Motor neuron (in vitro differentiated cells): ENCODE results near the gene PTF1A. TPM values are rescaled to one million over a fixed set of nuclear protein-coding genes. Genes with fewer than 3 reads are reported as not detected.

Experiments used
- ATAC-seq, 8 experiments: fragments of 200-7000 bp; cut with Tn5 transposase; replicated peaks in 6 of 8; 2 replicates each; pipeline ENCODE4 v1.8.0; 2021; ENCODE audit warnings: mild to moderate bottlenecking in 8 of 8, moderate library complexity in 8 of 8
- H3K27ac ChIP-seq, 2 donors: fragments of 250-450 bp; sonication (Bioruptor Pico); 2 replicates each; pipeline ENCODE4 v1.9.0; 2021; ENCODE audit warnings: antibody characterized with exemption in 2 of 2, mild to moderate bottlenecking in 2 of 2, moderate library complexity in 1 of 2
- H3K4me1 ChIP-seq, 2 donors: fragments of 250-450 bp; sonication (Bioruptor Pico); replicated peaks in 1 of 2; 2 replicates each; pipeline ENCODE4 v1.6.1; 2021; ENCODE audit warnings: antibody characterized with exemption in 2 of 2, mild to moderate bottlenecking in 2 of 2, moderate library complexity in 1 of 2
- H3K4me3 ChIP-seq, 5 donors: fragments of 250-450 bp; sonication (Bioruptor Pico); 2 replicates each; pipeline ENCODE4 v1.9.0; 2021; ENCODE audit warnings: antibody characterized with exemption in 5 of 5, mild to moderate bottlenecking in 5 of 5, moderate library complexity in 4 of 5
- WGBS, 10 experiments: fragments of 450-650 bp; shearing (Covaris generic); methylation state at CpG; one replicate each; pipeline ENCODE4 v1.0.0; 2022; 5-methylcytosine and 5-hydroxymethylcytosine counted together
- in situ Hi-C, 9 experiments: fragments of 400-800 bp; cut with MboI; loops; one replicate each; pipeline ENCODE4 v1.15.0; 2021; ENCODE audit warnings: low sequenced_read_pairs in 9 of 9, low pct_unique_long_range_greater_than_20kb in 2 of 9; ENCODE audit not compliant: unreplicated experiment in 9 of 9
- total RNA-seq, 8 experiments: library from RNA; unstranded; fragments of 300-600 nt; gene quantifications; 2 replicates each; pipeline versions ENCODE4 v1.2.3 to v1.2.4, GENCODE V29; 2022

Gene PTF1A
- total RNA-seq, 8 experiments from 2014 or later = 0.14 to 0.71 (median 0.38) TPM; not detected in 5

DNA sequence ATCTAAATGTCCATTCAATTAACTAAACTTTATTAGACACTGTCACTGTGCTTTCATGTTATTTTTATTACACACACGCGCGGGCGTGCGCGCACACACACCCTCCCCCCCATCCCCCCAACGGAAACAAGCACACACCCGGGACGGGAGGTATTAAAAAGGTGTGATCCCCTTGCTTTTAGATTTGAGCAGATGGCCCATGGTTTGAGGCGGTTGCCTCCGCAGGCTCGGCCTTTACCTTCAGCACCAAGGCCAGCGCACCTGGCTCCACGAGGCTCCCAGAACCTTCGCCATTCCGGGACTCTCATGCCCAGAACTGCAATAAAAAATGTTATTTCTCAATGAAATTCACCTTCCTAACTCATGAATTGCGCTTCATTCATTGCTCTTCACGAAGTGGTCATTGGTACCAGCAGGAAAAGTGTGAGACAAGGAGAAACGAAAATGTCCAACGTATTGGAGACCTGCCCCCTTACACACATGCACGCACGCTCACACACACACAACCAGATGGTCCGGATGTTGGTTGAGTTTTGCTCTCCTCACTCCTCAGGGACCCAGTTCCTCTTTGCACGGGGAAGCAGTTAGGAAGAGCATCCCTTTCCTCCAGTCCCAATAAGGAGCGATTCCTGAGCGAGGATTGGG lies 20.8 kb upstream of the PTF1A start:
- Histone ChIP-seq H3K4me3 (no peak overlapping the region), H3K4me1 (peaks cover 3 to 10% of the 10 kb centered on the region in 2 donors), H3K27ac (no peak overlapping the region)
- WGBS, 10 experiments = 0 to 35% (median 27%) methylated on average over 2 to 20 of the region's 26 CpGs
- in situ Hi-C loops = loop anchor here in 6 of 9 experiments (25.0 kb wide), 5 partner anchors 116 to 1391 kb away; no protein-coding TSS in a partner anchor
- ATAC-seq = peak in 2 of 8 experiments; percentile 19 to 79

- Histone ChIP-seq H3K4me1 (peaks cover 3 to 10% of the 10 kb centered on the region in 2 donors), H3K4me3 (peak overlapping the region; percentile 24 to 46 (median 41)), H3K27ac (no peak overlapping the region)
- WGBS, 10 experiments = 0 to 3% (median 1%) methylated on average over 4 to 20 of the region's 41 CpGs
- in situ Hi-C loops = loop anchor here in 6 of 9 experiments (25.0 kb wide), 5 partner anchors 115 to 1390 kb away; no protein-coding TSS in a partner anchor
- ATAC-seq = peak in 3 of 8 experiments; percentile 12 to 18 (median 13)
Measured at GRCh38 chr10:23172429-23173213, 19.5 kb upstream of the PTF1A start.

DNA sequence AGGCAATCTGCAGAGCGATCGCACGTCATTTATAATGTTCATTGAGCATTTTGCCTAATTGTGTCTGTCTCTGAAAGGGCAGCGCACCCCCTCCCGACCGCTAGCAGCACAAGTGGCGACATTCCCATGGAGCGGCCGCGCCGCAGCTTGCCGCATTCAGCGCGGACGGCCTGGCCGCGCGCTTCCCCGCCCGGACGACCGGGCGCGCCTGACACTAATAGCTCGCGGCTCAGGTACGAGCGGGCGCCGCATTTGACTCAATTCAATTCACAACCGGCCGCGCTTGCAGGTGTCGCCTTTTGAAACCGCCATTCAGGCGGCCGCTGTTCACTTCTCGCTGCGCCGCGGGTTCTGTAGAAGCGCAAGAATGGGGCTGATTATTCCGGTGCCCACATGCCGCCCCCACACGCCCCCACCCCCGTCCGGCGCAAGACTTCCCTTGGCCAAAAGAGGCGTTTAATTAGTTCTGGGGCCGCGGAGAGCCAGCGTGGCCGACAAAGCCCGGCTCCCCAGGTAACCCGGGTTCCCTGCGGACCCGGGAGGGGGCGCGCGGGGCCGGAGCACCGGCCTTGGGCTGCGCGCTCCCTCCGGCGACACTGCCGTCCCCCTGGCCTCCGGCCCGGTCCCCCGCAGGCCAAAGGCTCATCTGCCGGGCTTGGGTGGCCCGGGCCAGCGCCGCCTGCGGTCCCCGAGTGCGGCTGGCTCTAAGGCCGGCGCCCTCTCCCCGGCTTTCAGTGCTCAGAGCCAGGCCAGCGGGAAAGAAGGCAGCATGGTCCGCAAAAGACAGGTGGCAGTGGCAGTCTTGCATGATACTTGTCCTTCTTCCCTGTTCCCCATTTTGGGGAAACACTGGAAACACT lies 18.7 kb upstream of the PTF1A start:
- peak in 6 of 8 experiments; percentile 18 to 83 (median 75) for ATAC-seq
- Histone ChIP-seq H3K4me1 (peaks cover 3 to 10% of the 10 kb centered on the region in 2 donors), H3K4me3 (peak overlapping the region; percentile 24 to 46 (median 41)), H3K27ac (no peak overlapping the region)
- 0 to 6% (median 0%) methylated on average over 1 to 26 of the region's 82 CpGs; no CpG with 5 or more reads in 2 of the 10 experiments for WGBS, 10 experiments
- in situ Hi-C loops = loop anchor here in 6 of 9 experiments (25.0 kb wide), 5 partner anchors 114 to 1389 kb away; no protein-coding TSS in a partner anchor

GRCh38 chr10:23174074-23174976 lies 17.8 kb upstream of the PTF1A start:
- peak overlapping the region; percentile 24 to 46 (median 41) for H3K4me3 ChIP-seq
- 0 to 3% methylated on average over 8 of the region's 88 CpGs; no CpG with 5 or more reads in 8 of the 10 experiments for WGBS, 10 experiments

GRCh38 chr10:23174977-23175512 lies 17.1 kb upstream of the PTF1A start:
- no peak overlapping the region for H3K27ac ChIP-seq
- ATAC-seq = no peak
- H3K4me3 ChIP-seq = no peak overlapping the region
- WGBS, 10 experiments = 43 to 70% (median 57%) methylated on average over 2 to 5 of the region's 14 CpGs; no CpG with 5 or more reads in 5 of the 10 experiments
- peaks cover 3 to 10% of the 10 kb centered on the region in 2 donors for H3K4me1 ChIP-seq
- in situ Hi-C loops = loop anchor here in 6 of 9 experiments (25.0 kb wide), 5 partner anchors 112 to 1387 kb away; no protein-coding TSS in a partner anchor

More at GRCh38 chr10:23174074-23174976, 17.8 kb upstream of the PTF1A start:
- peaks cover 3 to 10% of the 10 kb centered on the region in 2 donors for H3K4me1 ChIP-seq
- H3K27ac ChIP-seq = no peak overlapping the region
- in situ Hi-C loops = loop anchor here in 6 of 9 experiments (25.0 kb wide), 5 partner anchors 113 to 1388 kb away; no protein-coding TSS in a partner anchor
- peak in 5 of 8 experiments; percentile 44 to 62 (median 46) for ATAC-seq

DNA sequence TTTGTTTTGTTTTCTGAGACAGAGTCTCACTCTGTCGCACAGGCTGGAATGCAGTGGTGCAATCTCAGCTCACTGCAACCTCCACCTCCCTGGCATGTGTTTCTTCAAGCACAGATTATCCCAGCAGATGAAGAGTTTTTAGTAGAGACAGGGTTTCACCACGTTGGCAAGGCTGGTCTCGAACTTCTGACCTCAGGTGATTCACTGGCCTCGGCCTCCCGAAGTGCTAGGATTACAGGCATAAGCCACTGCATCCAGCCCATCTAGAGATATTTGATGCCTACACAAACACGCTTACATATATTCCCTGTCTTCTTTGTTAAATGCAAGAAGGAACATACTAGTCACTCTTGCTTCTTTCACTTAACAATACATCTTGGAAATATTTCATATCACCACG lies 5.9 kb upstream of the PTF1A start:
- 42 to 86% (median 59%) methylated on average over 1 to 7 of the region's 7 CpGs; no CpG with 5 or more reads in 1 of the 10 experiments for WGBS, 10 experiments
- H3K27ac ChIP-seq = no peak overlapping the region
- no peak for ATAC-seq
- no peak overlapping the region for H3K4me3 ChIP-seq
- in situ Hi-C loops = no loop called here
- peaks cover 2 to 4% of the 10 kb centered on the region in 2 donors for H3K4me1 ChIP-seq

DNA sequence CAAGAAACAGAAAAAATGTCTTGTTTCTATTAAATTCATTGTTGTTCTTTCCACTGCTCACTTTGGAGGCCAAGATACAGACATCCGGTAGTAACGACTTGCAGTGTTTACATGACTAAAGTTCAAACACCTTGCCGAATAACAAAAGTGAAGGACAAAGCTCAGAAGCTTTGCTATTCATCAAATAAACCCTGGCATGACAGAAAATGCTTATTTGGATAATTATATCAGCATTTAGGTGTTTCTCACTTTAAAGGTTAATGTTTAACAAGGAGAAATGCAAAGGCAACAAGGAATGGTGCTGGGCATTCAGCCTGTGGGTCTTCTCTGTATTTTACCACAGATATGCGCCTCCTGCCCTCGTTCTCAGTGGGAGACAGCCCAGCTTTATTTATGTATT lies 5.4 kb upstream of the PTF1A start:
- no peak for ATAC-seq
- Histone ChIP-seq H3K4me1 (peaks cover 7 to 9% of the 10 kb centered on the region in 2 donors), H3K4me3 (no peak overlapping the region), H3K27ac (no peak overlapping the region)
- in situ Hi-C loops = no loop called here
- 6 to 36% (median 20%) methylated on average over 3 to 5 of the region's 5 CpGs; no CpG with 5 or more reads in 1 of the 10 experiments for whole genome bisulfite sequencing, 10 experiments

GRCh38 chr10:23187155-23187554 lies 5.0 kb upstream of the PTF1A start:
- Histone ChIP-seq H3K27ac (no peak overlapping the region), H3K4me3 (no peak overlapping the region), H3K4me1 (peaks cover 9% of the 10 kb centered on the region in 2 donors)
- in situ Hi-C loops = no loop called here
- 63 to 86% methylated on average over 1 of the region's 1 CpG; no CpG with 5 or more reads in 8 of the 10 experiments for WGBS, 10 experiments
- ATAC-seq = no peak

DNA sequence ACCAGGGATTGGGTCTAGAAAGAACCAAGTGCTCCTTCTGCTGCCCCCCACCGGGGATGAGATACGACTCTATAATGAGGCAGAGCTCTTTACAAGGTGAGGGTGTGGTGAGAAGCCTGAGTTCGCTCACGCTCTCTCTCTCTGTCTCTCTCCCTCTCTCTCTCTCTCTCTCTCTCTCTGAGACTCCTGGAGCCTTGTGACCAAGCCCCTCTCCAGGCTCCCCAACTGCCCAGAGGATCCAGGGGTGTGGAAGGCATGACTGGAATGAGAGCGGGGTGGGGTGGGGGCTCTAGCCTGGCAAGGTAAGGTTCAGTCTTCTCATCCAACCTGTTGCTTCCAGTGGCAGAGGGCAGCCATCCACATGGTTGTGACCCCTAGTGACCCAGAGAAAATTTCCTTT lies 3.1 kb upstream of the PTF1A start:
- no peak for ATAC-seq
- H3K4me3 ChIP-seq = no peak overlapping the region
- H3K4me1 ChIP-seq = peaks cover 9 to 13% of the 10 kb centered on the region in 2 donors
- WGBS, 10 experiments = 0 to 60% (median 31%) methylated on average over 1 to 4 of the region's 5 CpGs; no CpG with 5 or more reads in 6 of the 10 experiments
- no peak overlapping the region for H3K27ac ChIP-seq
- in situ Hi-C loops = no loop called here

- Histone ChIP-seq H3K4me3 (no peak overlapping the region), H3K27ac (no peak overlapping the region), H3K4me1 (peaks cover 10 to 22% of the 10 kb centered on the region in 2 donors)
- WGBS, 10 experiments = 0 to 25% (median 2%) methylated on average over 4 to 26 of the region's 36 CpGs; no CpG with 5 or more reads in 1 of the 10 experiments
- peak in 2 of 8 experiments; percentile 9 to 14 for ATAC-seq
- in situ Hi-C loops = no loop called here
Measured at GRCh38 chr10:23190872-23191763, 994 bp upstream of the PTF1A start.
